ENCODE measurements around the gene RELN. TPM values are rescaled to one million over a fixed set of nuclear protein-coding genes. Genes with fewer than 3 reads are reported as not detected.

Gene RELN
- total RNA-seq, 1 donor from 2014 or later: 31.9 TPM

- DNase-seq: peak; percentile 56
Observed at GRCh38 chr7:103989785-103990767, 618 bp upstream of the RELN start.

DNA sequence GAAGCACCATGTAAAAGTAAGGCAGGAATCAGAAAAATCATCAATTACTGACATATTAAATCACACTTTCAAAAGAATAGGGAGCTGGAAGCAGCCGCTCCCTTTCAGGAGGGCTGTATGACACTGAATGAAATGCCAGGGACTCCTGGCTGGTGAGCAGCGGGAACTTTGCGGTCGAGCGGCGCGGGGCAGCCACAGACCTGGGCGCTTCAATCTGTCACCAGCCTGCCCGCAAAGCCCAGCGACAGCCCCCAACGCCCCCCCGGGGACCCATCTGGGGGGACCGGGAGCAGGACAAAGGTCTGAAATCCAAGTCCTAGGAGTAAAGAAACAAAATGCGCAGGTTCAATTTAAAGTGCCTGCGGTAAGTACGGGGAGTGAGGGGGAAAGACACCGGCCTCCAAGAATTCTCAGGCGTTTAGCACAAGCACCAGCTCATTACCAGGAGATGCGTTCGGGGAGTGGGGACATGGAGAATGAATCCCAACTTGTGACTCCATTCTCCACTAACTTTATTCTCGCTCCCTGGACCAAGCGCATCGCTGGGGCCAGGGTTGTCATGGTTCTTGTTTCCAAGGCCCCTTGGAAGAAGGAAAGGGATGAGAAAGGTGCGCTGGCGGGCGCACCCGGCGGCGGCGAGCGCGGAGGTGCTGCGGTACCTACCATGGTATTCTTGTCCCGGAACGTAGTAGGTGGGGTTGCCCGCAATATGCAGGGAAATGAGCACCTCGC is 824 bp downstream of the RELN start:
- no peak for DNase-seq

DNA sequence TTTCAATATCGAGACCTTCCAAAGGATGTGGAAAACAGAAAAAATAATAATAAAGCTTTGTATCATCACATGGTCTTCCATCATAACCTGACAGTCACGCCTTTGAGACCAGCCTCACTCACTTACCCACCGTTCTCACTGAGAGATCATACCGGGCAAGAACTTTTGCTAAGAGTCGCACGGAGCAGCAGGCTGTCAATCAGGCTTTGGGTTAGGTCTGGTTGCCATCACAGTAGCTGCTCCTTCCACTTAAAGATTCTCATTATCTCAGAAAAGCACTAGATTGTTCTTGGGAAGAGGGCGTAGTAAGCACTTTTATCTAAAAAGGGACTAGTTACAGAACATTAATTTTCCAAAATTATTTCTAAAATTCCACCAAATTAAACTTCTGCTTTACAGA is 2.0 kb downstream of the RELN start:
- no peak for DNase-seq

- no peak for DNase-seq
Observed at GRCh38 chr7:103985565-103986126, 3.8 kb downstream of the RELN start.

DNA sequence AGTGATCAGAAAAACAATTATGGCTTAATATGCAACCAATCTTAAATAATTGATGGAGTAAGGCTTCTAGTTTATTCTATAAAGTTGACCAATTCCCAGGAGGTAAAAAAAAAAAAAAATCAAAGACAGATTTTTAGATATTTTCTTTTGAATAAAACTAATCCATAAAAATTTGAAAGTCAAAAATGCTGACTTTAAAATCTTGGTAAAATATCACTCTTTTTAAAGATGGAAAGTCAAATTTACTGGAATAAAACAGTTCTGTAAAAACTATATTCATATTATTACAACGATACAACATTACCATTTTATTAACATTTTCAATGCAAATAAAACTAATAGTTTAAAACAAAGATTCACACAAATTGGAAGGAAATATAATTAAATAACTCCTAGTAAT is 5.4 kb downstream of the RELN start:
- DNase-seq: no peak

DNA sequence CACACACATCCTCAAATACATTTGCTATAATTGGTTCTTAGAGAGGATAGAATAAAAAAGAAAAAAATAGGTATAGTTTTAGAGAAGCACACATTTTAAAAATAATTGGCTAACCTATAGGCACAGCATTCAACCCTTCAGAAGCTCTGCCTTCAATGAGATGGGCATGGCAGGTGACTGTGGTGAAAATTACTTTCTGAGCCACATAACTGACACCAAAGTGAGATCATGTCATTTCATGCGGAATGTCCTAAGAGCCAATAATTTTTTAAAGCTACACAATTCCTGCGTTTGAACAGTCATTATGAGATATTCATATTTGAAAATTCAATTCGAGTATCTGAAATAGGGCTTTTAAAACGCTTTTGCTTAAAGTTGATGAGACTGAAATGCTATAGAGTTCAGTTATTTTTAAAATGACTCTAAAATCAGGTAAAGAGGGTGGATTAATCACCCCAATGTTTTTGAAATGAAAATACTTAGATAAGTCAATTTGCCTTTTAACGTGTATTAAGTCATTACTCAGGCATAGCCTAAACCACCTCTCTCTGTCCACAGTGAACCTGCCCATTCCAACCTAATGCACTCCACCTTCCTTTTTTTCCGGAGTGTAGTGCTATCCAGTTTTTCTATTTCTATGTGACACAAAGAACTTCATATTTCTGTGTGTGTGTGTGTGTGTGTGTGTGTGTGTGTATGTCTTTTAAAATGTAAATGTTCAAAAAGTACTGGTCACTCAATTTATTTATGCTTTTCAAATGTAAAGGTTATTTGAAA is 6.1 kb downstream of the RELN start:
- no peak for DNase-seq

DNA sequence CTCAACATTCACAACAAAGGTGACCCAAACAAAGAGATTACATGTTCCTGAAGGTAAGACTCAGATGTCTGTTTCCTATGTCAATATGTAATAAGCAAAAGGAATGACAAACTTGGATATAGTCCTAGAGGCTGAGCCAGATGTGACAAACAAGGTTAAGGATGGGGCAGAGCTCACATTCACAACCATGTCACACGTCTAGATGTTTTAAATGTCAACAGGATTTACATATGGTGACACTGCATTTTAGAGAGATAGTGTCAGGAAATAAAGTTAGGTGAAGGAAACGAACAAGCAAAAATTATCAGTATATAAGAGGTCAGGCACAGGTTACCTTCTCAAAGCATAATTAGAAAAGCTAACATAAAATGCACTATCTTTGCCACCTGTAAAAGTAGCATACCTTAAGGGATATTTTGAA is 8.4 kb downstream of the RELN start:
- no peak for DNase-seq

- DNase-seq: no peak
Observed at GRCh38 chr7:103972779-103973434, 16.6 kb downstream of the RELN start.

DNA sequence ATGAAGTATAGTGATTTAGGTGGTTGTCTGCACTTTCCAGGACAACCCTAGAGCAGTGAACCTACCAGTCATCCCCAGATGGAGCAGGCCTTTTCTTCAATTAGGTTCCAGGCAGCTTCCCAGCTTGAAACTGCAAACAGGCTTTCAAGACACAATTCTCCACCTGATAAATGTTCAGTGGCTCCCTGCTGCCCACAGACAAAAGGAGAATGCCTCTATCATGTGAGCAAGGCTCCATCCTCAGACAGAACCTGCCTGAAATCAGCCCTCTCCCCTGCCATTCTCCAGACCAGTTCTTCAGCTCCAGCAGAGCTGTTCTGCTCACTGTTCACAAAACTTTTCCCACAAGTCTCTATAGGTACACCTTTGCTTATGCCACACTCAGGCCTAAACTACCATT is 22.1 kb downstream of the RELN start:
- no peak for DNase-seq

GRCh38 chr7:103966593-103967277 is 22.7 kb downstream of the RELN start:
- DNase-seq: no peak

GRCh38 chr7:103964269-103964668 is 25.2 kb downstream of the RELN start:
- DNase-seq: no peak

DNA sequence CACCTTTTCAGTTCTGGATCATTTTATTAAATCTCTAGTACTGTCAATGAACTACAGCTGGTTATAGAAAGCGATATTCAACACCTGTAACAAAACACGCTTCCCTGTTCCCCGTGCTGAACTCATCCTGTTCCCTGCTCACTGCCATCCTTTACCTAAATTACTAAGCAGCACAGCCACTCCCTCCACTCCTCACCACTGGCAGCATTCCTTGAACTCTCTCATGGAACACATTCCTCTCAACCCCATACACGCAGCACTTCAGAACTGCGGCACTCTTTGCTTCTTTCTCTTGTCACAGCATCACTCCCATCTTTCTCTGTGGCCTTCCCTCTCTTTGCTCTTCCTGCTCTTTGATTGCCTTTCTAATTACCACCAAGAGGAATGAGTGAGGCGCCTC is 27.4 kb downstream of the RELN start:
- no peak for DNase-seq

DNA sequence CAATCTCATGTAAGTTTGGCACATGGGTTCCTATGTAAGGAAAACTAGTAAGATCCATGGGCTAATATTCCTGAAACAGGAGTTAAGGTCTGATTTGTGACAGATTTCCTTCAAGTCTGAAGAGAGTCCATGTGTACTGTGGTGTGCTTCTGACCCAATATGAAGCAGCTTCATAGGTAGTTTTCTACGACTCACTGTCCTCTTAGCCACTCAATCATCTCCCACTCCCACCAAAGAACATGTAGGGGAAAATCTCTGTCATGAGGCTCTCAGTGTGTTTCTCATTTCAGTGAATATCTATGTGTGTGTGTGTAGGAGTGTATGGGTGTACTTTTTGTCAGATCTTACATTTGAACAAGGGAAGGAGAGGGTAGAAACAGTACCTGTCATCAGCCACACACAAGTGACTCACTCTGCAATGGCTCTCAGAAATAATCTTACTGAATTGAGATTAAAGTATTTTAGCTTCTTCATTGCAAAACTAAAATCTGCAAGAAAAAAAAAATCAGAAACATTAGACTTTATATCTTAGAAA is 31.1 kb downstream of the RELN start:
- DNase-seq: no peak

GRCh38 chr7:103955985-103956384 is 33.5 kb downstream of the RELN start:
- no peak for DNase-seq

DNA sequence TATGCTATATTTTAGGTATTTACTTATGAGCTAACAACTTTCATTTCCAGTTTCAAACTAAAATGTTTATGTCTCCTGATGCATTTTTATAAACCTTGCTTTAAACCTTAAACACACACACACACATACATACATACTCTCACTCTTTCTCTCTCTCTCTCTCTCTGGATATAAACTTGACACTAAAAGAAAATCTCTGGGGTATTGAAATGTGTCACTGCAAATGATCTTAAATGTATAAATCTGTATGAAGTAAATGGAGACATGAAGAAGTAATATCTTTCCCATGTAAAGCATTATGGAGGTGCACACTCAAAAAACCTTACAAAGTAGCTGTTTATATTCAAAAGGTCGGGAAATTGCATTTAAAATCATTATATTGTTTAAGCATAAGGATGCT is 37.0 kb downstream of the RELN start:
- no peak for DNase-seq

DNA sequence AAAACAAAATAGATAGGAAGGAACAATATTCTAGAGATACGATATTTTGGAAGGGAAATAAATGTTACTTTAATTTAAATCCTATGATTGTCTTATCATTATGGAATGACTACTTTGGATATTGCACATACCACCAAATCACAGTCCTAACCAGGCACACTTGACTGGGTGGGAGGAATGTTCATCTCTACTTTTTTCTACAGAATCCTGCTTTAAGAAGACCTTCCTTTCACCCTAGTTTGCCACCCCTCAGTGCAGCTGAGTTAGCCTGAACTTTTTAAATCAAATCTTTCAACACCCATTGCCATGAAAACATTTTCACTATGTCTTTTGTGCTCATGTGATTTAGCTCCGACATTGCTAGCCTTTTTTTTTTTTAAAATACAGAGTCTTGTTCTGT is 38.1 kb downstream of the RELN start:
- DNase-seq: no peak

- DNase-seq: no peak
Observed at GRCh38 chr7:103949374-103949773, 40.1 kb downstream of the RELN start.

- DNase-seq: peak; percentile 6
Observed at GRCh38 chr7:103947026-103947655, 42.3 kb downstream of the RELN start.

GRCh38 chr7:103944230-103944900 is 45.1 kb downstream of the RELN start:
- no peak for DNase-seq

DNA sequence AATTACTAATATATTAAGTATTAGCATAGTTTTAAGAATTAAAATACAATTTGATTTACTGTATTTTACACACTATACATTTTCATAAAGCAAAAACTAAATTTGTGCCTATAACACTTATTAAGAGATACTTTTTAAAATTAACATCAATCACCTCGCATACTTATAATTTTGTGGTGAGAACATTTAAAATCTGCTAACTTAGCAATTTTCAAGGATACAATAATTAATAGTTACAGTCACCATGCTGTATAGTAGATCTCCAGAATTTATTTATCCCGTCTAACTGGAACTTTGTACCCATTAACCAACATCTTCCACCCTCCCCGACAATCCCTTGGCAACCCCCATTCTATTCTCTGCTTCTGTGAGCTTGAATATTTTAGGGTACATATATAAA is 47.5 kb downstream of the RELN start:
- DNase-seq: no peak
